Esophagus (tissue), 2 donors: ENCODE data around the gene AGT. TPM values are rescaled to one million over a fixed set of nuclear protein-coding genes. Genes with fewer than 3 reads are reported as not detected.

ENCODE experiments used
- H3K27ac ChIP-seq, 2 donors: one replicate each; pipeline ENCODE4 v1.5.1; 2013; ENCODE audit warnings: low read depth in 2 of 2, mild to moderate bottlenecking in 2 of 2, inconsistent platforms in 1 of 2, low read length in 1 of 2, moderate library complexity in 1 of 2
- H3K27me3 ChIP-seq, 2 donors: one replicate each; pipeline ENCODE4 v1.6.1; 2013; ENCODE audit warnings: low read length in 2 of 2, control low read depth in 1 of 2, mild to moderate bottlenecking in 1 of 2; ENCODE audit not compliant: insufficient read depth in 2 of 2, control insufficient read depth in 1 of 2
- H3K36me3 ChIP-seq, 2 donors: one replicate each; pipeline ENCODE4 v1.6.1; 2013; ENCODE audit warnings: low read length in 1 of 2; ENCODE audit not compliant: control insufficient read depth in 2 of 2, insufficient read depth in 2 of 2
- H3K4me1 ChIP-seq, 2 donors: one replicate each; pipeline ENCODE4 v1.6.1; 2013; ENCODE audit warnings: low read length in 1 of 2; ENCODE audit not compliant: control insufficient read depth in 2 of 2, insufficient read depth in 2 of 2
- H3K4me3 ChIP-seq, 2 donors: one replicate each; pipeline ENCODE4 v1.5.1; 2013; ENCODE audit warnings: low read length in 2 of 2, mild to moderate bottlenecking in 2 of 2, low read depth in 1 of 2, moderate library complexity in 1 of 2
- H3K9me3 ChIP-seq, 2 donors: one replicate each; pipeline ENCODE4 v1.6.1; 2013; ENCODE audit warnings: mild to moderate bottlenecking in 2 of 2, low read depth in 1 of 2, low read length in 1 of 2, moderate library complexity in 1 of 2; ENCODE audit not compliant: control insufficient read depth in 2 of 2, insufficient read depth in 1 of 2
- WGBS, 2 donors: extraction: QIAGEN DNeasy Blood & Tissue Kit; methylation state at CpG; one replicate each; pipeline ENCODE4 v1.1.7; 2013; 5-methylcytosine and 5-hydroxymethylcytosine counted together
- polyA plus RNA-seq, 2 donors: library from polyadenylated mRNA; stranded (reverse); fragments of 200-250 nt; gene quantifications; one replicate each; pipeline ENCODE4 v1.2.3, GENCODE V29; 2013
- donor health status: healthy with polysubstance abuse.
- donor health status: Bipolar disorder and iron deficiency.

Gene AGT
- polyA plus RNA-seq = under 1 TPM; 0.12 to 0.49 TPM

GRCh38 chr1:230713915-230714764 is at the start of gene AGT:
TSS of gene AGT (minus strand) at chr1:230714122. CDS start at chr1:230710823, 3,299 bp downstream.
- Histone ChIP-seq H3K27ac (no peak within 1 kb of the TSS), H3K36me3 (no peaks in the 10 kb centered on the region), H3K27me3 (no peaks in the 10 kb centered on the region), H3K4me1 (peaks cover 0 to 3% of the 10 kb centered on the region in 2 donors), H3K4me3 (no peak within 1 kb of the TSS), H3K9me3 (no peaks in the 10 kb centered on the region)
- WGBS, 2 donors = 41 to 50% methylated on average over 24 of the region's 24 CpGs

- H3K27ac ChIP-seq = no peak overlapping the region
- H3K27me3 ChIP-seq = no peaks in the 10 kb centered on the region
- H3K4me3 ChIP-seq = no peak overlapping the region
- no peaks in the 10 kb centered on the region for H3K4me1 ChIP-seq
- H3K9me3 ChIP-seq = no peaks in the 10 kb centered on the region
- no peaks in the 10 kb centered on the region for H3K36me3 ChIP-seq
- WGBS, 2 donors = 83 to 85% methylated on average over 8 of the region's 8 CpGs
These were observed 47.7 kb upstream of the AGT start for GRCh38 chr1:230761443-230762167.

DNA sequence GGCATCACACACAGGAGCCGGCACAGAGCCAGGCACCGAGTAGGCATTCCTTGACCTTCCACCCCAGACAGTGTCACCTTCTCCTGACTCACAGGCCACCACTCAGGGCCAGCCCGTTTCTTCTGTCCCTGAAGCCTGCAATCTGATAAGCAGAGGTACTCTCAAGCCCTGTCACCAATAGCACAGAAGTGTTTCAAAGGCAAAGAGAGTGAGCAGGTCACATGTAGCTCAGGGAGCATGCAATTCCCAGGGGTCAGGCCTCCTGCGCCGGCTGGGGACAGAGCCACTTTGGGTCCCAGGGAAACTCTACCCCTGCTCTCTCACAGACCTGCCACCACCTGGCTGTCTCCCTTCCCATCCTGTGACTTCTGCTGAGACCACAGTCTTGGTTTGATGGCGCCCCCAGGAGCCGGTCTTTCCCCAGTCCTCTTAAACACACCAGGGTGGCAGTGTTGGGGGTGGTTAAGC is 46.5 kb upstream of the AGT start:
- H3K9me3 ChIP-seq = no peaks in the 10 kb centered on the region
- H3K36me3 ChIP-seq = no peaks in the 10 kb centered on the region
- 71 to 80% methylated on average over 7 of the region's 7 CpGs for WGBS, 2 donors
- H3K27ac ChIP-seq = no peak overlapping the region
- H3K4me1 ChIP-seq = no peaks in the 10 kb centered on the region
- H3K4me3 ChIP-seq = no peak overlapping the region
- no peaks in the 10 kb centered on the region for H3K27me3 ChIP-seq

DNA sequence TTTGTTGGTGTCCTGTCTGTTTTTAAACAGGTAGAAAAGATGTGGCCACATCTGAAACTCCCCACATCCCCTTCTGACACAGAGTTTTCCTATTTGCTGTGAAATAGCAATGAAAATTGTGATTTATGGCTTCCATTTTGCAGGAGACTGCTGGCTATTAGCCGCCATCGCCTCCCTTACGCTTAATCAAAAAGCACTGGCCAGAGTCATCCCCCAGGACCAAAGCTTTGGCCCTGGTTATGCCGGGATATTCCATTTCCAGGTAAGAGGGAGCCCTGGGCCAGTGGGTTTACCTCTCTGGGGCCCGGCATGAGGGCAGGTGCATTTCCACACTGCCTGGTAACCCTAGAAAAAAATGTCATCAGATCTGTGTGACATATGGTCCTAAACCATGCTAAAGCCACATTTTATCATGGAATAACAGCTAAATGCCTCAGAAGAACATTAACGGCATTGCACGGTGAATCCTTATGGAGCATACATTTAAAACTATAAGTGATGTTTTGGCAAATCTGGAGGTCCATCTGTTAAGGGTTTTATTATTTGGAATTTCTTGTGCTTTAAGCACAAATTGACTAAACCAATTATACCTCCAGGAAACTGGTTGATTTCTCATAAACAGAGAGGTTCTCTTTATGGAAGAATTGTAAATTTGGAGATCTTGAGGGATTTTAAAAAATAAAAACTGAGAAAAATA is 45.6 kb upstream of the AGT start:
- Histone ChIP-seq H3K27ac (no peak overlapping the region), H3K36me3 (no peaks in the 10 kb centered on the region), H3K4me1 (no peaks in the 10 kb centered on the region), H3K4me3 (no peak overlapping the region), H3K27me3 (no peaks in the 10 kb centered on the region), H3K9me3 (no peaks in the 10 kb centered on the region)
- WGBS, 2 donors = 93 to 95% methylated on average over 7 of the region's 7 CpGs

DNA sequence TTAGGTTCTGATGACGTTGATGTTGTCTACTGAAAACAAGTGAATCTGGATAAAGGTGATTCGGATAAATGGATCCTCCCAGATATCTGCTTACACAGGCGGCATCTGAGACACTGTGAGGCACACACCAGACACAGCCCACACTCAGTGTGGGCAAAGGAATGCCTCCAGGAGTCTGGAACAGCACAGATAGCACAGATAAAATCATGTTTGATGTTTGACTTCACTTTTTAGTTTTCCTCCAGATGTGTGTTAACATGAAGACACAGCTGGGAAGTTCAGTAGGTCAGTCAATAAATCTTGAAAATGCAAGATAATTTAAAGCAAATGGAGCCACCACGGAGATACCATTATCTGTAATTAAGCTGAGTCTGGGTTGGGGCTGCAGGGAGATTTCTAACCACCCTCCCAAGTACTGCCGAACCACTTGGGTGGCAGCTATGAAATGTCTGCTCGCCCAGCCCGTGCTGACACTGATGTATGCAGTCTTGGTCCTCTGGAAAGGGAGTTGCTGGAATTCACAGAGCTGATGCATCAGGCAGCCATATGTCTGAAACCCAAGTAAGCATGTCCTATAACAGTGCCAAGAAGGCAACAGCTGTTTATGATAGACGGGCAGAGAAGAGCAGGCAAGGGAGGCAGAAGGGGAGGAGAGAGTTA is 44.9 kb upstream of the AGT start:
- Histone ChIP-seq H3K4me3 (no peak overlapping the region), H3K9me3 (no peaks in the 10 kb centered on the region), H3K27ac (no peak overlapping the region), H3K4me1 (no peaks in the 10 kb centered on the region), H3K27me3 (no peaks in the 10 kb centered on the region), H3K36me3 (no peaks in the 10 kb centered on the region)
- 61 to 66% methylated on average over 8 of the region's 8 CpGs for WGBS, 2 donors

- 86 to 90% methylated on average over 15 to 16 of the region's 16 CpGs for WGBS, 2 donors
- H3K4me3 ChIP-seq = no peak overlapping the region
- no peaks in the 10 kb centered on the region for H3K9me3 ChIP-seq
- no peaks in the 10 kb centered on the region for H3K36me3 ChIP-seq
- no peak overlapping the region for H3K27ac ChIP-seq
- H3K27me3 ChIP-seq = no peaks in the 10 kb centered on the region
- no peaks in the 10 kb centered on the region for H3K4me1 ChIP-seq
These were observed 44.2 kb upstream of the AGT start for GRCh38 chr1:230757856-230758708.

DNA sequence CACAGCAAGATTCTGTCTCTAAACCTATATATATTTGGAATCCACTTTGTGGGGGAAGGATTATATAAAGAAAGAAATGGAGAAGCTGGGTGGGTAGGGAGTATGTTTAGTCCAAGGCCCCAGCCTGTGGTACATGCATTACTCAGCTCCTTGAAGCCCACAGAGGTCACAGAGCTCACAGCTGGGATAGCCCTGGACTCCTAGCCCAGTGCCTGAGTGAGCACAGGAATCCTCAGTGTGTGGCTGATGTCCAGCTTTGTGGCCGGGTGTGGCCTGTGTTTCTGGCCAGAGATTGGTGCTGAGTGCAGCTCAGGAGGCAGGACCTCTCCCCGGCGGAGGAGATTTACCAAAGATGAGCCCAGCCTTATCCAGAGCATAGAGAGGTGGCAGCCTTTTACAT is 40.9 kb upstream of the AGT start:
- Histone ChIP-seq H3K4me3 (no peak overlapping the region), H3K27me3 (no peaks in the 10 kb centered on the region), H3K4me1 (peaks cover 0 to 2% of the 10 kb centered on the region in 2 donors), H3K36me3 (no peaks in the 10 kb centered on the region), H3K27ac (no peak overlapping the region), H3K9me3 (no peaks in the 10 kb centered on the region)
- WGBS, 2 donors = 65 to 78% methylated on average over 3 of the region's 3 CpGs

- H3K36me3 ChIP-seq = no peaks in the 10 kb centered on the region
- no peaks in the 10 kb centered on the region for H3K27me3 ChIP-seq
- peaks cover 0 to 2% of the 10 kb centered on the region in 2 donors for H3K4me1 ChIP-seq
- 28 to 47% methylated on average over 24 of the region's 24 CpGs for WGBS, 2 donors
- no peaks in the 10 kb centered on the region for H3K9me3 ChIP-seq
- no peak overlapping the region for H3K27ac ChIP-seq
- no peak overlapping the region for H3K4me3 ChIP-seq
These were observed 39.8 kb upstream of the AGT start for GRCh38 chr1:230753586-230754251.
